Dendritic cell treated with granulocyte-macrophage colony-stimulating factor and Interleukin-4, amounts not matched to agents 40 ng/mL and 50 ng/mL, for 4 days (primary cell): Measurements from ENCODE around the gene GALT.

Experiments used
- H3K27ac Mint-ChIP-seq: one replicate; pipeline ENCODE4 v1.8.0; 2022; ENCODE audit warnings: mild to moderate bottlenecking, mixed read lengths
- H3K27me3 Mint-ChIP-seq: one replicate; pipeline ENCODE4 v1.8.0; 2022; ENCODE audit warnings: mild to moderate bottlenecking, mixed read lengths
- H3K36me3 Mint-ChIP-seq: one replicate; pipeline ENCODE4 v1.8.0; 2022; ENCODE audit warnings: low read depth, mixed read lengths
- H3K4me1 Mint-ChIP-seq: one replicate; pipeline ENCODE4 v1.8.0; 2022; ENCODE audit warnings: low read depth, mixed read lengths
- H3K4me3 Mint-ChIP-seq: one replicate; pipeline ENCODE4 v1.8.0; 2022; ENCODE audit warnings: mild to moderate bottlenecking, moderate library complexity, mixed read lengths
- H3K9me3 Mint-ChIP-seq: one replicate; pipeline ENCODE4 v1.8.0; 2022; ENCODE audit warnings: mixed read lengths
- intact Hi-C: fragments of 100-400 bp; cut with micrococcal nuclease; formaldehyde crosslinking; loops from one replicate; pipeline ENCODE4 v1.15.0; 2022

Gene GALT

DNA sequence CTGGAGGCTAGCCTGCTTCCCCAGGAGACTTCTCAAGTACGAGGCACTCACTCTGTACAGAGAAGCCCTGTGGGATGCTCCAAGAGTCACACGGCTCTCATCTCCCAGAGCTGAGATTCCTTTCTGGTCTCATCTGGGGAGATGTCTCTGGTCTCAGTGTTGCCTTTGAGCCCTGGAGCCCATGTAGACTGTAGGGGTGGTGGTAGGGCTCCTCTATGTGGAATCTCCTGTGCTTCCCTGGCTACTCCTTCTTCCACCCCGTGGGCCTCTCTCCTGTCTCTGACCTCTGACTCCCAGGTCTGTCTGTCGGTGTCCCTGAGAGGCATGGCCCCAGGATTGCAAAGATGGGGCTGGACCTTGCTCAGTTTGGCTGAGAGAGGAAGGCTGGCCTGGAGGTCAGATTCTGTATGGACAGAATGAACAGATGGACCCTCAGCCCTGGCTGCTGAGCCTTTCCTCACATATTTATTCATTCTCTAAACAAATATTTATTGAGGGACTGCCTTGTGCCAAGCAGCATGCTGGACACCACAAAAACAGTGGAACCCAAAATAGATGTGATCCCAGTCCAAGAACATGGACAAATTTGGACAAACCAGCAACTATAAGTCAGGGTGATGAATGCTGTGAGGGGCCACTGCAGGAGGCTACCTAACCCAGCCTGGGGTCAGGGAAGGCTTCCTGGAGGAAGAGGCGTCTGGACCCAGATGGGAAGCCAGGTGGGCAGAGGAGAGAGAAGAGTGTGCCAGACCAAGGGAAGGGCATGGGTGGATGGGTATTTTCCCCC is 42.0 kb downstream of the GALT start:
- Mint-ChIP-seq H3K4me1 (peaks cover 32% of the 10 kb centered on the region), H3K9me3 (no peaks in the 10 kb centered on the region), H3K4me3 (no peak overlapping the region), H3K27me3 (peaks cover 14% of the 10 kb centered on the region), H3K27ac (no peak overlapping the region), H3K36me3 (no peaks in the 10 kb centered on the region)
- intact Hi-C loops: no loop called here

- Mint-ChIP-seq H3K9me3 (no peaks in the 10 kb centered on the region), H3K4me1 (peaks cover 32% of the 10 kb centered on the region), H3K4me3 (no peak overlapping the region), H3K27me3 (peaks cover 14% of the 10 kb centered on the region), H3K27ac (no peak overlapping the region), H3K36me3 (no peaks in the 10 kb centered on the region)
- intact Hi-C loops: no loop called here
Measured at GRCh38 chr9:34689116-34689470, 42.6 kb downstream of the GALT start.

- intact Hi-C loops: no loop called here
- peaks cover 14% of the 10 kb centered on the region for H3K27me3 Mint-ChIP-seq
- H3K36me3 Mint-ChIP-seq: no peaks in the 10 kb centered on the region
- no peak overlapping the region for H3K4me3 Mint-ChIP-seq
- peaks cover 32% of the 10 kb centered on the region for H3K4me1 Mint-ChIP-seq
- H3K27ac Mint-ChIP-seq: no peak overlapping the region
- no peaks in the 10 kb centered on the region for H3K9me3 Mint-ChIP-seq
Measured at GRCh38 chr9:34689512-34689911, 43.0 kb downstream of the GALT start.

- no peaks in the 10 kb centered on the region for H3K9me3 Mint-ChIP-seq
- H3K4me1 Mint-ChIP-seq: peaks cover 32% of the 10 kb centered on the region
- H3K27ac Mint-ChIP-seq: peak within 1 kb of the TSS; percentile 64
- intact Hi-C loops: no loop called here
- H3K27me3 Mint-ChIP-seq: peaks cover 14% of the 10 kb centered on the region
- no peak within 1 kb of the TSS for H3K4me3 Mint-ChIP-seq
- H3K36me3 Mint-ChIP-seq: no peaks in the 10 kb centered on the region
Measured at GRCh38 chr9:34690983-34691935, 44.8 kb downstream of the GALT start, which contains the start of gene CCL19. Gene CCL19, minus strand, starts transcription at chr9:34691276. Its CDS starts 137 bp downstream, at chr9:34691139.

- Mint-ChIP-seq H3K4me3 (no peak overlapping the region), H3K9me3 (no peaks in the 10 kb centered on the region), H3K27me3 (peaks cover 14% of the 10 kb centered on the region), H3K36me3 (no peaks in the 10 kb centered on the region), H3K4me1 (peaks cover 27% of the 10 kb centered on the region), H3K27ac (no peak overlapping the region)
- intact Hi-C loops: no loop called here
Measured at GRCh38 chr9:34691936-34692315, 45.5 kb downstream of the GALT start.

- no peaks in the 10 kb centered on the region for H3K9me3 Mint-ChIP-seq
- intact Hi-C loops: no loop called here
- H3K36me3 Mint-ChIP-seq: no peaks in the 10 kb centered on the region
- no peak overlapping the region for H3K4me3 Mint-ChIP-seq
- peaks cover 12% of the 10 kb centered on the region for H3K4me1 Mint-ChIP-seq
- no peak overlapping the region for H3K27ac Mint-ChIP-seq
- H3K27me3 Mint-ChIP-seq: peaks cover 16% of the 10 kb centered on the region
Measured at GRCh38 chr9:34693560-34693959, 47.1 kb downstream of the GALT start.

- intact Hi-C loops: no loop called here
Measured at GRCh38 chr9:34694811-34695210, 48.3 kb downstream of the GALT start.

More at GRCh38 chr9:34694811-34695210, 48.3 kb downstream of the GALT start:
- no peaks in the 10 kb centered on the region for H3K9me3 Mint-ChIP-seq
- H3K4me3 Mint-ChIP-seq: no peak overlapping the region
- no peaks in the 10 kb centered on the region for H3K36me3 Mint-ChIP-seq
- peaks cover 12% of the 10 kb centered on the region for H3K4me1 Mint-ChIP-seq
- H3K27ac Mint-ChIP-seq: no peak overlapping the region
- peaks cover 16% of the 10 kb centered on the region for H3K27me3 Mint-ChIP-seq
